C4-2B (cell line): ENCODE data around the gene GNB1.
A peak's percentile ranks its signal among the peaks of the same experiment; 100 is the strongest.

Source experiments
- H3K27ac ChIP-seq: fragments of 450-650 bp; 2 replicates; pipeline ENCODE4 v1.5.1; 2017
- ZFX ChIP-seq: fragments of 450-650 bp; IDR thresholded peaks from 2 replicates; pipeline ENCODE4 v1.6.1; 2017
- TF ChIP-seq, protein P1 (sequence below): fragments of 450-650 bp; conservative IDR thresholded peaks from 2 replicates; pipeline ENCODE4 v1.5.1; 2017; ENCODE audit warnings: mild to moderate bottlenecking

The GNB1 gene

DNA sequence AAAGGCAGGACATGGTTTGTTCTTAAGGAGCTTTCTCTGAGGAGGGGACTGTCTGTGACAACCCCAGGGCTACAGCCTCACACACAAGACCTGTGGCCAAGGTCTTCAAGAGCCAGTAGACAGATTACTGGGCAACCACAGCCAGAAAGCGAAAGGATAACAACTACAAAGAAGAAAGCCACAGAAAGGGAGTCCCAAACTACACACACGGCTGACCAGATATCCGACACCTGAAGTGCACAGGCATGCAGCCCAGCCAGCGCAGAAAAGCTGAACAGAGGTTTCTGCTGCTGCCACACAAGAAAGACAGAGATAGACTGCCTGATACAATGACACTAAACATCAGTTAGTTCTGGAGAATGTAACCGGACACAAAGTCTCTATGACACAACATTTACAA, 91.2 kb downstream of the GNB1 start:
- no peak overlapping the region for H3K27ac ChIP-seq
- TF ChIP-seq, protein P1, sequence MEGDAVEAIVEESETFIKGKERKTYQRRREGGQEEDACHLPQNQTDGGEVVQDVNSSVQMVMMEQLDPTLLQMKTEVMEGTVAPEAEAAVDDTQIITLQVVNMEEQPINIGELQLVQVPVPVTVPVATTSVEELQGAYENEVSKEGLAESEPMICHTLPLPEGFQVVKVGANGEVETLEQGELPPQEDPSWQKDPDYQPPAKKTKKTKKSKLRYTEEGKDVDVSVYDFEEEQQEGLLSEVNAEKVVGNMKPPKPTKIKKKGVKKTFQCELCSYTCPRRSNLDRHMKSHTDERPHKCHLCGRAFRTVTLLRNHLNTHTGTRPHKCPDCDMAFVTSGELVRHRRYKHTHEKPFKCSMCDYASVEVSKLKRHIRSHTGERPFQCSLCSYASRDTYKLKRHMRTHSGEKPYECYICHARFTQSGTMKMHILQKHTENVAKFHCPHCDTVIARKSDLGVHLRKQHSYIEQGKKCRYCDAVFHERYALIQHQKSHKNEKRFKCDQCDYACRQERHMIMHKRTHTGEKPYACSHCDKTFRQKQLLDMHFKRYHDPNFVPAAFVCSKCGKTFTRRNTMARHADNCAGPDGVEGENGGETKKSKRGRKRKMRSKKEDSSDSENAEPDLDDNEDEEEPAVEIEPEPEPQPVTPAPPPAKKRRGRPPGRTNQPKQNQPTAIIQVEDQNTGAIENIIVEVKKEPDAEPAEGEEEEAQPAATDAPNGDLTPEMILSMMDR: no peak
- no peak for TF ChIP-seq ZFX

DNA sequence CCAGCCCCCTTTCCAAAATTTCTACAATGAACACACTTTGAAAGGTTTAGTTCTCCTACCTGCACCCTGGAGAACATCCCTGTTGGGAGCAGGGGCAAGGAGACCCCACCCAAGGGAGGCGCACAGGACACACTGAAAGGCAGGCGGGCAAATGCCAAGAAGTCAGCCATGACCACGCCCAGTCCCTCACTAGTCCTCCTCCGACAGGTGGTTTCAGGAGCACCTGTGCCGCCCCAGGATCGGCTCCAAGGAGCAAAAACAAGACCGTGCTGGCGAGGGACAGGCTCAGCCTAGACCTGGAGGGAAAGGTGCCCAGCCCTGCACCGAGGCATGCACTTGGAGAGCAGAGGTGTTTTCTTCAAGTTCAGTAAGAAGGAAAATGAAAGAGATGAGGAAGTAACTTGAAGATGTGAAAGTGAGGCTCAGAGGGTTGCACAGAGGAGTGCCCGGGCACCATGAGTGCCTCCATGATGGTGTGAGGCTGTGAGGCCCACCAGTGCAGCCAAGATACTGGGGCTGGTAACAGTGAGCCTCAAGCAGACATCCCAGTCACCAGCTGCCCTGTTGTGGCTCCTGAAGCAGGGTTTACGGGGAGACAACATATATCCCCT, 93.1 kb downstream of the GNB1 start:
- H3K27ac ChIP-seq: no peak overlapping the region
- no peak for TF ChIP-seq ZFX
- TF ChIP-seq, protein P1: no peak

DNA sequence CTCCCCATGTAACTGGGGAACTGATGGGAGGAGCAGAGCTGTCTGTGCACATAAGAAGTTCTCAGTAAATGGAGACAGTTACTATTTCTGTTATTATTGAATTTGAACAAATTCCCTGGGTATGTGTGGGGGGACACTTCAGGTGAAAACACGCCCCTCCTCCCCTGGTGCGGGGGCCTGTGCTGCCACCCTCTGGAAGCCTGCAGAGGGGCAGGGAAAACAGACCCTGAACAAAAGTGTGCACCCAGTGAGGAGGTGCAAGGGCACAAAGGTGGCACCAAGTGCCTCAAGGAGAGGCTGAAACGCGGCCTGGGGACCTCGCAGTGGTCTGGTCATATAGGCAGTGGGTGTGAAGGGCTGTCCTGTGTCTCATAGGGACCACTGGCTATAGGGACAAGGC, 94.4 kb downstream of the GNB1 start:
- no peak for TF ChIP-seq ZFX
- TF ChIP-seq, protein P1: no peak

DNA sequence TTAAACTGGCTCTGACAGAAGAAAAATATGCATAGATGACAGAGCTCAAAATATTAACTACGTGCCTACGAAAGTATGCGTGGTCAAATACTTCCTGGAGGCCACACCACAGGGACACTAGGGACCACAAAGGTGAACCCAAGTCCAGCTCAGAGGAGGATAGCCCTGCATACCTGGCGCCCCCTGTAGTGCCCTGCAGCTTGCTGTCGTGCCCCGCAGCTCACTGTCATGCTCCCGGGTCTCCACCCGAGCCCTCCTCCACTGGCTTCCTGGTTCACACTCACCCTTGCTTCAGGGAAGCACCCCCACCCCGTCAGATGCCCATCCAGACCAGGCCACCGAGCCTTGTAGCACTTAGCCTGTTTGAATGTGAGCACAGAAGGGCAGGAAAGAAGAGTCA, 95.9 kb downstream of the GNB1 start:
- no peak overlapping the region for H3K27ac ChIP-seq

More for the DNA sequence above, 94.4 kb downstream of the GNB1 start:
- no peak overlapping the region for H3K27ac ChIP-seq

DNA sequence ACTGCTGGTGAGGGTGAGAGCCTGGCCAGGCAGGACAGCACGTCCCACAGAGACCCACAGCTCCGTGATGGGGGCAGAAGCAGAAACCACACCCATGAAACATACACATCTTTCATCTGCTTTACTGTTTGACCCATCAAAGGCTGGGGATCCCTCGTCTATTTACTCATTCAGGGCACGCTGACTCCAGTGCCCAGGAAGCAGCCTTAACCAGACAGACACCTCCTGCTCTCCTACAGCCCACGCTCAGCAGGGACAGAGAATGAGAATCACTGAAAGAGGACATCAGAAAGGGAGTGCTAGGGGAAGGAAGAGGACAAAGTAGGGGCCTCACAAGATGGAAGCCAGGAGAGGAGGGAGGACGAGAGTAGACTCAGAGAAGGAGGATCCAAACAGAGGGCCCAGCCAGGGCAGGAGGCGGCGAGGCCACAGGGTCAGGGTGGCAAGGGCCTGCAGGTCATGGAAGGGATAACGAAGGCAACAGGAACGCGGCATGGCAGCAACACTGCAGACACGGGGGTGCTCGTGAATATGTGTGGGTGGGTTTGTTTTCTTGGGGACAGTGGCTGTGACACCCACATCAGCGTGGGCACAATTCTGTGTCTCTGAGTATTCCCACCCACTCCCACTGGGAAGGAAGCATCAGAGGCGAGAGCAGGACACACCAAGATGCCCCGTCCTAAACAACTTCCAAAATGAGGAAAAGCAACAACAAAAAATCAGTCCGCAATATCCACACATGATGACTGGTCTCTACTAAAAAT, 97.2 kb downstream of the GNB1 start:
- H3K27ac ChIP-seq: no peak overlapping the region
- TF ChIP-seq, protein P1: no peak
- TF ChIP-seq ZFX: no peak

More for the DNA sequence above, 95.9 kb downstream of the GNB1 start:
- no peak for TF ChIP-seq ZFX
- TF ChIP-seq, protein P1: no peak

DNA sequence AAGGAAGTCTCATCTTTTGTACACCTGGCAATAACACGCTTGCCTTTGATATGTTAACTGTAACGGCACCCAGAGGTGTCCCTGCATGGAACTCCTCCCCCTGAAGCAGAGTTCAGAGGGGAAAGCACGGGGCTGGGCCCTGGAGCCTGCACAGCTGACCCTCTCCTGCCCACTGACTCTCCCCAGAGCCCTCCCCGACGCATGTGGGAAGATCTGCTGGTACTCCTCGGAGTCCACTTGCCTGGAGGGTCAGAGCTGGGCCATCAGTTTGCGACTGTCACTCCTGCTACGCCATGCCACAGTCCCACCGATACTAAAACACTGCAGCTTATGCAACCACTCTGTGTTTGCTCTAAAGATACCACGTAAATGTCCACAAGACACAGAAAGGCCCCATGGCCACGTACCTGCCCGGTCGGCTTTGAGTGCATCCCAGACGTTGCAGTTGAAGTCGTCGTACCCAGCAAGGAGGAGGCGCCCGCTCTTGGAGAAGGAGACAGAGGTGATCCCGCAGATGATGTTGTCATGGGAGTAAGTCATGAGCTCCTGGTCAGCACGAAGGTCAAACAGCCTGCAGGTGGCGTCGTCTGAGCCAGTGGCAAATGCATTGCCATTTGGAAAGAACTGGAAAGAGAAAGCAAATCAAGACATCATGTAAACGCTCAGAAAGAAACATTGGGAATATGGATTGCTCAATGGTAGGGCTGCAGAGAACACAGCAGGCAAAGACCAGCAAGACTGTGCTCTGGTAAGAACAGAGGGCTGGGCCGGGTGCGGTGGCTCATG, 102.0 kb downstream of the GNB1 start:
- TF ChIP-seq, protein P1: peak; percentile 68
- TF ChIP-seq ZFX: no peak
- no peak overlapping the region for H3K27ac ChIP-seq

DNA sequence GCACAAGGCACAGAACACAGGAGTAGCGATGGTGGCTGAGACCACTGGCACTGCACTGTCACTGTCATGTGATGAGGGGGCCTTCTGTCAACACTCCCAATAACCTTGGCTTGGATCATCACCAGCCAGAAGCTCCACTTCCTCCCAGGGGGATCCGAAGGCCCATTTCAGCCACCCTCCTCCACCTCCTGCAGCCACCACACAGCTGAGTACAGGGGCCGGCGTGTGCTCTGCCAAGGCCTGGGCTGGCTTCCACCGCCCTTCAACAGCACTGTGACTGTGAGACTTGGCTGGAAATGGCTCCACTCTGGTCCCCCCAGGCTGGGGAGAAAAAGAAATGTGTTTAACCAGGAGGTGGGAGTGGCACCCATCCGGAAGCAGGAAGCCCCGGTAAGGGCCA, 102.8 kb downstream of the GNB1 start:
- H3K27ac ChIP-seq: no peak overlapping the region
- TF ChIP-seq, protein P1: no peak
- no peak for TF ChIP-seq ZFX
